Activated CD4-positive, alpha-beta T cell treated with anti-CD3 and anti-CD28 coated beads, Interleukin-2, amount 50 U/mL, for 48 hours (primary cell): ENCODE data around the gene KRT27.

Experiments used
- DNase-seq, 2 experiments: peaks; one replicate each; pipeline ENCODE4 v3.0.0-alpha.2; 2020

The KRT27 gene

GRCh38 chr17:40806131-40806530 lies 23.8 kb upstream of the KRT27 start:
- DNase-seq = no peak

GRCh38 chr17:40803617-40804082 lies 21.3 kb upstream of the KRT27 start:
- DNase-seq = peak; percentile 81 to 84

- DNase-seq = no peak
Measured at GRCh38 chr17:40801157-40801556, 18.8 kb upstream of the KRT27 start.

GRCh38 chr17:40800381-40800780 lies 18.0 kb upstream of the KRT27 start:
- DNase-seq = no peak

- DNase-seq = no peak
Measured at GRCh38 chr17:40799859-40800258, 17.5 kb upstream of the KRT27 start, which contains the start of gene KRT28. KRT28 (minus strand) TSS chr17:40799959; CDS start chr17:40799893, 66 bp downstream.

GRCh38 chr17:40796846-40797245 lies 14.5 kb upstream of the KRT27 start:
- DNase-seq = no peak

GRCh38 chr17:40795019-40795667 lies 12.8 kb upstream of the KRT27 start:
- no peak for DNase-seq

- DNase-seq = no peak
Measured at GRCh38 chr17:40794466-40794865, 12.1 kb upstream of the KRT27 start.

- DNase-seq = no peak
Measured at GRCh38 chr17:40793832-40794231, 11.5 kb upstream of the KRT27 start.

GRCh38 chr17:40791787-40792436 lies 9.6 kb upstream of the KRT27 start:
- no peak for DNase-seq

- no peak for DNase-seq
Measured at GRCh38 chr17:40791111-40791510, 8.8 kb upstream of the KRT27 start.

GRCh38 chr17:40779181-40779909 lies 3.0 kb downstream of the KRT27 start:
- peak; percentile 23 to 32 for DNase-seq

GRCh38 chr17:40778461-40778860 lies 3.9 kb downstream of the KRT27 start:
- no peak for DNase-seq

GRCh38 chr17:40777971-40778370 lies 4.4 kb downstream of the KRT27 start:
- no peak for DNase-seq

- DNase-seq = no peak
Measured at GRCh38 chr17:40777459-40777858, 4.9 kb downstream of the KRT27 start.

- no peak for DNase-seq
Measured at GRCh38 chr17:40775945-40776344, 6.4 kb downstream of the KRT27 start.

- no peak for DNase-seq
Measured at GRCh38 chr17:40772101-40772500, 10.2 kb downstream of the KRT27 start, which contains the start of gene KRT26. KRT26 (minus strand) TSS chr17:40772201; CDS start chr17:40772113, 88 bp downstream.

GRCh38 chr17:40765657-40766056 lies 16.7 kb downstream of the KRT27 start:
- no peak for DNase-seq

- DNase-seq = no peak
Measured at GRCh38 chr17:40763752-40764151, 18.6 kb downstream of the KRT27 start.

GRCh38 chr17:40760105-40761016 lies 22.0 kb downstream of the KRT27 start:
- DNase-seq = no peak

- DNase-seq = no peak
Measured at GRCh38 chr17:40755231-40755630, 27.1 kb downstream of the KRT27 start, which contains the start of gene KRT25. KRT25 (minus strand) TSS chr17:40755331; CDS start chr17:40755271, 60 bp downstream.

- DNase-seq = no peak
Measured at GRCh38 chr17:40753804-40754203, 28.5 kb downstream of the KRT27 start.
